Body of pancreas (tissue), 4 donors: ENCODE results near the gene GRK6. TPM values are rescaled to one million over a fixed set of nuclear protein-coding genes. Genes with fewer than 3 reads are reported as not detected.

Source experiments
- ATAC-seq: fragments of 150-250 bp; one replicate; pipeline ENCODE4 v1.9.1; 2016
- DNase-seq, 4 donors: peaks; one replicate each; pipeline ENCODE4 v3.0.0-alpha.2; 2019
- H3K27ac ChIP-seq, 4 donors: fragments of 200-600 bp; sonication (generic); 1 replicate in 3 of 4; 2 replicates in 1 of 4; pipeline versions ENCODE4 v1.5.1 to v1.6.1; 2016 to 2019; ENCODE audit warnings: mild to moderate bottlenecking in 1 of 4, mixed read lengths in 1 of 4, moderate library complexity in 1 of 4
- H3K27me3 ChIP-seq, 2 donors: fragments of 200-600 bp; sonication (generic); one replicate each; pipeline ENCODE4 v1.6.0; 2016; ENCODE audit warnings: mild to moderate bottlenecking in 1 of 2
- H3K36me3 ChIP-seq, 2 donors: fragments of 200-600 bp; sonication (generic); replicated peaks in 1 of 2; 2 replicates each; pipeline ENCODE4 v1.5.1; 2016; ENCODE audit warnings: low read depth in 2 of 2; ENCODE audit not compliant: insufficient read depth in 1 of 2
- H3K4me1 ChIP-seq: fragments of 200-600 bp; sonication (generic); one replicate; pipeline ENCODE4 v1.6.0; 2016
- H3K4me3 ChIP-seq, 2 donors: fragments of 200-600 bp; sonication (generic); 1 replicate in 1 of 2; 2 replicates in 1 of 2; pipeline ENCODE4 v1.5.1; 2016 to 2019
- H3K9me3 ChIP-seq, 3 donors: fragments of 200-600 bp; sonication (generic); 1 replicate in 2 of 3; 2 replicates in 1 of 3; pipeline ENCODE4 v1.5.1; 2016
- CTCF ChIP-seq, 7 experiments: fragments of 450-650 bp in 4 of 7; fragments of 200-600 bp in 3 of 7; sonication (generic) in 3 of 7; IDR thresholded peaks; one replicate each; pipeline ENCODE4 v1.5.1; 2016 to 2019; ENCODE audit warnings: antibody characterized with exemption in 7 of 7
- POLR2A ChIP-seq, 3 donors: fragments of 450-650 bp; IDR thresholded peaks; one replicate each; pipeline ENCODE4 v1.6.1; 2016; ENCODE audit warnings: antibody characterized with exemption in 3 of 3, mild to moderate bottlenecking in 2 of 3
- WGBS, 2 donors: methylation state at CpG; one replicate each; pipeline ENCODE4 v1.1.5; 2017; 5-methylcytosine and 5-hydroxymethylcytosine counted together
- intact Hi-C: fragments of 100-400 bp; cut with DNase I; formaldehyde crosslinking; loops from one replicate; pipeline ENCODE4 v1.15.1; 2023
- total RNA-seq, 2 donors: library from RNA; depleted of rRNA; stranded (reverse); fragments of >200 nt; gene quantifications; one replicate each; pipeline ENCODE4 v1.1.0, GENCODE V29; 2016

GRK6 gene
- total RNA-seq, 2 donors from 2014 or later: 13.7 to 20.8 TPM

- no peaks in the 10 kb centered on the region for H3K36me3 ChIP-seq
- peaks cover 19% of the 10 kb centered on the region for H3K4me1 ChIP-seq
- intact Hi-C loops: no loop called here
- DNase-seq (peak; percentile 94 to 97 (median 96)), ATAC-seq (peak; percentile 67)
- no peaks in the 10 kb centered on the region for H3K27me3 ChIP-seq
- no peaks in the 10 kb centered on the region for H3K9me3 ChIP-seq
- WGBS, 2 donors: 0% methylated on average over 16 to 75 of the region's 76 CpGs
- peak overlapping the region; percentile 17 to 41 for H3K4me3 ChIP-seq
- peak in 1 of 3 donors; percentile 5 for TF ChIP-seq POLR2A (IDR thresholded peaks at IDR 0.05)
- peak; percentile 87 to 99 (median 95) for TF ChIP-seq CTCF (IDR thresholded peaks at IDR 0.05)
- peak overlapping the region; percentile 78 to 88 (median 85) for H3K27ac ChIP-seq
Measured at GRCh38 chr5:177455661-177456590, 29.4 kb downstream of the GRK6 start.

- no peak overlapping the region for H3K4me3 ChIP-seq
- H3K4me1 ChIP-seq: peaks cover 19% of the 10 kb centered on the region
- no peaks in the 10 kb centered on the region for H3K27me3 ChIP-seq
- H3K9me3 ChIP-seq: no peaks in the 10 kb centered on the region
- H3K36me3 ChIP-seq: no peaks in the 10 kb centered on the region
- peak overlapping the region in 2 of 4 donors; percentile 4 to 88 for H3K27ac ChIP-seq
- peak in 1 of 4 donors; percentile 35 for DNase-seq
- 29 to 38% methylated on average over 12 of the region's 12 CpGs for WGBS, 2 donors
- TF ChIP-seq CTCF (IDR thresholded peaks at IDR 0.05): no peak
- no peak for ATAC-seq
- intact Hi-C loops: no loop called here
Measured at GRCh38 chr5:177456591-177456964, 30.1 kb downstream of the GRK6 start.

- peak overlapping the region in 2 of 4 donors; percentile 4 to 14 for H3K27ac ChIP-seq
- 71 to 80% methylated on average over 19 to 21 of the region's 24 CpGs for WGBS, 2 donors
- H3K9me3 ChIP-seq: no peaks in the 10 kb centered on the region
- DNase-seq (peak; percentile 74 to 93 (median 84)), ATAC-seq (peak; percentile 47)
- H3K27me3 ChIP-seq: no peaks in the 10 kb centered on the region
- no peak overlapping the region for H3K4me3 ChIP-seq
- TF ChIP-seq CTCF (IDR thresholded peaks at IDR 0.05): peak in 6 of 7 experiments; percentile 31 to 70 (median 66)
- TF ChIP-seq POLR2A (IDR thresholded peaks at IDR 0.05): no peak
- intact Hi-C loops: no loop called here
- no peaks in the 10 kb centered on the region for H3K36me3 ChIP-seq
- peaks cover 19% of the 10 kb centered on the region for H3K4me1 ChIP-seq
Measured at GRCh38 chr5:177456976-177457851, 30.7 kb downstream of the GRK6 start.

GRCh38 chr5:177457852-177458681 is 31.6 kb downstream of the GRK6 start:
- intact Hi-C loops: no loop called here

More at GRCh38 chr5:177457852-177458681, 31.6 kb downstream of the GRK6 start:
- TF ChIP-seq POLR2A (IDR thresholded peaks at IDR 0.05) (no peak), CTCF (IDR thresholded peaks at IDR 0.05) (peak in 1 of 7 experiments; percentile 0)
- no peaks in the 10 kb centered on the region for H3K27me3 ChIP-seq
- peaks cover 19% of the 10 kb centered on the region for H3K4me1 ChIP-seq
- no peak overlapping the region for H3K27ac ChIP-seq
- ATAC-seq (no peak), DNase-seq (no peak)
- no peaks in the 10 kb centered on the region for H3K9me3 ChIP-seq
- 85 to 100% methylated on average over 3 to 15 of the region's 20 CpGs for WGBS, 2 donors
- no peak overlapping the region for H3K4me3 ChIP-seq
- no peaks in the 10 kb centered on the region for H3K36me3 ChIP-seq
